Measurements from ENCODE around the gene CD52. TPM values are rescaled to one million over a fixed set of nuclear protein-coding genes. Genes with fewer than 3 reads are reported as not detected.
"Not testable (repeated sequence)": the region's sequence is repeated elsewhere in the genome, so short reads cannot be mapped to it uniquely, and the experiment has no call there.

Gene CD52
- polyA plus RNA-seq, 4 donors: 2.7 to 6.6 (median 5.2) TPM

- no peak for DNase-seq (ENCODE audit: low read depth in 4 of 4, low spot score in 3 of 4)
These were observed 20.5 kb upstream of the CD52 start for GRCh38 chr1:26297057-26297790.

GRCh38 chr1:26297791-26298124 is 20.0 kb upstream of the CD52 start:
- DNase-seq (ENCODE audit: low read depth in 4 of 4, low spot score in 3 of 4): no peak

- DNase-seq (ENCODE audit: low read depth in 4 of 4, low spot score in 3 of 4): no peak
These were observed 17.0 kb upstream of the CD52 start for GRCh38 chr1:26300578-26301275.

DNA sequence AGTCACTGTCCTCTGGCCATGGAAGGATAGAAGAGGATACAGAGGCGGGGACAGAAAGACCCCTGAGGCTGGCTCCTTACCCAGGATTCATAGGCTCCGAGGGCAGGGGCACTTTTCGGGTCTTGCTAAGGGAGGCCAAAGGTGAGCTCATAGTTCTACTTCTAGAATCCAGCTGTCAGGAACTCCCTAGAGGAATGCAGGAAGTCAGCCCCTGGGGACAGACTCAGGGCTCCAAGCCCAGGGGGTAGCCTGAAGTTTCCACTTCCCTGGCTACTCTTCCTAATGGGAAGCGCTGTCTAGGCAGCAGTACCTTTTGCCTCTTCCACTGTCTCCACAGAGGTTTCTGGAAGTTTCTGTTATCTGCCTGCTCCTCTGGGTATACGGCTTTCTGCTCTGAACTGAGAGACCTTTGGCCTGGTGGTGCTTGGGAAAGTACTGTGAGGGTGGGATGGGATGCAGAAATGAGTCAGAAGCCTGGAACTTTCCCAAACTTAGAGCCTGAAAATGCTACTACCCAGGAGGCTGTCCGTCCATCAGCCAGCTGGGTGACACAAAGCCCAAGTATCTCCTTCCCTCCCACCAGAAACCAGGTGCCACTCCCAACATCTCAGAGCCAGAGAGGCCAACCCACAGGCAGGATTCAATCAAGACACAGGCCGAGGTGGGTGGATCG is 14.9 kb upstream of the CD52 start:
- DNase-seq (ENCODE audit: low read depth in 4 of 4, low spot score in 3 of 4): no peak

GRCh38 chr1:26305667-26306289 is 12.0 kb upstream of the CD52 start:
- no peak for DNase-seq (ENCODE audit: low read depth in 4 of 4, low spot score in 3 of 4)

DNA sequence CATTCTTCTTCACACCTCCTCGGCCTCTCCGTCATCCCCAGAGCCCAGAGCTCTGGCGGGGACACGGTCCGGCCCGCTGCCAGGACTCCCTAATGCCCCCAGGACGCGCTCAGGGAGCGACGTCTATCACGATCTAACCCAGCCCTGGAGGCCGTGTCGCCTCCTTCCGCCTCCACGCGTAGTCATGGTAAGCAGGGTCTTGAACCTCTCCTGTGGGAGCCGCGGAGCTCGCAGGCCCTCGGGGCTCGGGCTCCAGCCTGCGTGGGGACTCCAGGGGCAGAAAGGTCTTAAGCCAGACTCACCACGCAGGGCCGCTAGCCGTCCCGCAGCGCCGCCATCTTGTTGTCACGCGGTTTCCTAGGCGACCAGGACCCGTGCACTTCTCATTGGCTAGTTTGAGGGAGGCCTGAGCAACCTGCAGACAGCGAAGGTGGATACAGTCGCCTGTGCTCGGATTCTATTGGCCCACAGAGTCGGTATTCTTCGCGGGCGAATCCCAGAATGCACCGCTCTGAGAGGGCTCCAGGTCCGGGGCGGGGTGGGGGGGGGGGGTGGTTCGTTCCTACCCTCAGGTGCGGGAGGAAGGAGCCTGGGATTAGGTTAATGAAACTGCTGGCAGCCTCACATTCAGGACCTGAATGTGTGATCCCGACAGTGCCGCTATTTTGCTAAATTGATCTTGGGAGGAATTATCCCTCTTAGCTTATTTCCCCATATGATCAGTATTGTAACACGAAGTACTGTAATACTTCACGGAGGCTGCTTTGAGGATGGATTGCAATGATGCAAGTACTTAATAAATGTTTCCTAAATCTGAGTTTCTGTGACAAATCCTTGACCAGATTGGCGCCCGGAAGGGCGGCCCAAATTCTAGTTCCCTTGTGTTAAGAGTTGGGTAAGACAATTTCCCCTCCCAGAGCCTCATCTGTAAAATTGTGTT is 11.2 kb upstream of the CD52 start, which contains the start of gene UBXN11:
TSS of gene UBXN11 (minus strand) at position 347 of the 940 bp plus-strand sequence. CDS start 3,753 bp downstream, outside the sequence.
- peak; percentile 73 to 91 (median 82) for DNase-seq (ENCODE audit: low read depth in 4 of 4, low spot score in 3 of 4)

- no peak for DNase-seq (ENCODE audit: low read depth in 4 of 4, low spot score in 3 of 4)
These were observed 10.4 kb upstream of the CD52 start for GRCh38 chr1:26307363-26307781.

DNA sequence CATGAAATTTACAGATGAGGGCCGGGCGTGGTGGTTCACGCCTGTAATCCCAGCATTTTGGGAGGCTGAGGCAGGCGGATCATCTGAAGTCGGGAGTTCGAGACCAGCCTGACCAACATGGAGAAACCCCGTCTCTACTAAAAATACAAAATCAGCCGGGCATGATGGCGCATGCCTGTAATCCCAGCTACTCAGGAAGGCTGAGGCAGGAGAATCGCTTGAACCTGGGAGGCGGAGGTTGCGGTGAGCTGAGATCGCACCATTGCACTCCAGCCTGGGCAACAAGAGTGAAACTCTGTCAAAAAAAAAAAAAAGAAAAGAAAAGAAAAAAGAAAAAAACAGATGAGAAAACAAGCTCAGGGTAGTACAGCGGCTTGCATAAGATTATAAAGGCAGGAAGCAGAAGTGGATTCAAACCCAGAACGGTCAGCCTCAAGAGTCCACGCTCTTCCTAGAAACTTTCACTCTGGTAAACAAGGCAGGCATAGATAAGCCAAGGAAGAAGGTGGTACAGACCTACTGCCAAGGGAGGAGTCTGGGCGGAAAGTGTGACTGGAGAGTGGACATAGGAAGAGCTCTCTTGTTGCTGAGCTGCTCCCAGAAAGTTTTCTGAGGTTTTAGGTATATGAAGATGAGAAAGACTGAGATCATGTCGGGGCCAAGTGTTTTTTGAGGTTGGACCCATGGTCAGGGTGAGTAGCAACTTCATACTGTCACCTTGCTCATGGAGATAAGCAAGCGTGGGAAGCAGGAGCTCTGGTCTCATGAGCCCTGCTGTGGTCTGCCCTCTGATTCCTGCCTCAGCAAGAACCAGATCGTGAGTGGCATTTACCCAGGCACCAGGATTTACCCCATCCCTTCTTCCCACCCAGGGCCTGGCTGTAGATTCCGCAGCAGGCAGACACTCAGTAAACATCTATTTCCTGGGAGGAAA is 9.5 kb upstream of the CD52 start:
- not testable (repeated sequence) for DNase-seq (ENCODE audit: low read depth in 4 of 4, low spot score in 3 of 4)

DNA sequence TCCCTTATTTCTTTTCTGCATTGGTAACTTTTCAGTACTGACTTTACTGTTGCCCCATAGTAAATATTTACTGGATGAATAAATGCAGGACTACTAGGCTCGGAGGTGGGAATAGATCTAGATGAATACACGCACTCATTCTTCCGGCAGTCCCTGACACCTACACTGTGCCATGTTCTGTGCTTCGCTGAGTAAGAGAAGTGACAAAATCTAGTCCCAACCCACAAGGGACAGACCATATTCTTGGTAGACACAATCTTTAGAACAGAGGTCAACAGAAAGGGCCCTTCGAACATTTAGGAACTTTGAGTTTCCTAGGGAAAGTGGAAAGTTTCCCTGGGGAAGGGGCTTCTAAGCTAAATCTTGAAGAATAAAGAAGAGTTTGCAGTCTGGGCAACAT is 3.3 kb upstream of the CD52 start:
- DNase-seq (ENCODE audit: low read depth in 4 of 4, low spot score in 3 of 4): no peak

- DNase-seq (ENCODE audit: low read depth in 4 of 4, low spot score in 3 of 4): no peak
These were observed 1.6 kb upstream of the CD52 start for GRCh38 chr1:26315874-26316850.

GRCh38 chr1:26317146-26317545 is 612 bp upstream of the CD52 start:
- DNase-seq (ENCODE audit: low read depth in 4 of 4, low spot score in 3 of 4): no peak

DNA sequence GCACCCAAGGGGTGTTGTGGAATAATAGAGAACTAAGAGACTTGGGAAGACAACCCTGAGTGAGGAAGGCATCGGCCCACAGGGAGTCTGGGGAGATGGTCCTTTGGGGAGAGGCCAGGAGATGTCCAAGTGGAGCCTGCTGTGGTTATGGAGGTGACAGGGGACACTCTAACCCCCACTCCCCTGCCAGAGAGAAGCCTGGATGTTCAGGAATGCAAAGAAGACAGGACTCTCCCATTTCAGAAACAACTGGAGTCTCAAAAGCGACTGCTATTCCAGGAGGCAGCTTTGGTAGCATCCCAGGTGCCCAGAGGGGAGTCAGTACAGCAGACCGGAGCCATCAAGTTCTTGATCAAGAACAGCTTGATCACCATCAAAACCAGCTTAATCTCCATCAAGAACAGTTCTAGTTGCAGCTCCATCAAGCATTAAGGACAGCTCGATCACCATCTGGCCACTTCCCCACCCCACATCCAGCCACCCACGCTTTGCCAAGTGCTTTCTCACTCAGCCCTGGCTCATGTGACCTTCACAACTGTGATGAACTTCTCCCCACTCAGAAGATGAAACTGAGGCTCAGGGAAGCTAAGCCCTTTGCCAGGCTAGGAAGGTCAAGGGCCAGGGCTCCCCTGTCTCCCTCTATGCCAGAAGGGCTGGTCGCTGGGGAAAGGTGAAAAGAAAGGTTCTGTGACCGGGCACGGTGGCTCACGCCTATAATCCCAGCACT is 743 bp downstream of the CD52 start:
- DNase-seq (ENCODE audit: low read depth in 4 of 4, low spot score in 3 of 4): no peak

GRCh38 chr1:26320896-26321295 is 3.1 kb downstream of the CD52 start:
- no peak for DNase-seq (ENCODE audit: low read depth in 4 of 4, low spot score in 3 of 4)

DNA sequence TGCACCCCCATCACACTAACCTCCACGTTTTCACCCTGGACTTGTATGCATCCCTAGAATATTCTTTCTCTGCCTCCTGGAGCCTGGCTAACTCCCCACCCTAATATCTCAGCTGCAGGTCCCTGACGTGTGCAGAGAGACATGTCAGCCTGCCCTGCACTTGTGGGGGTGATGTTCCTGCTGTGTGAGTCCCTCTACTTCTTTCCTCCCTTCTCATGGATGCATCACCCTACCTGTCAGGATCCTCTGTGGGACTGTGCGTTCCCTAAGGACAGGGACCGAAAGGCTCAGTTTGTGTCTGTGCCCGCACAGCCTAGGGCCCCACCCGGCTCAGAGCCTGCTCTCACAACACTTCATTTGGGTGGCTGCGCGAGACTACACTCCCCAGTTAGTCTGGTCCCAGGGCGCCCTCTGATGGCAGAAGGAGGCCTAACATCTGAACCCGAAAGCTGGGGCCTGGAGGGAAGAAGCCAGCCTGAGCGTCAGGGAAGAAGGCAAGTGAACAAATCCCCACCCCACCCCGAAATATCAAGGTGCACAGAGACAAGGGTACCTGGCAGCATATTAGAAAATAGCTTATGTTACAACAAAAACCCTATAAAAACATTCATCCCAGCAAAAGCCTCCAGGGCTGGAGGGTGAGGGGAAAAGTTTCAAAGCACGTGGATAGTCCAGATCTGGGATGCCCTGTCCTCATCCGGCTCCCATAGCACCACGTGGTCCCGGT is 3.7 kb downstream of the CD52 start:
- peak; percentile 35 to 67 (median 64) for DNase-seq (ENCODE audit: low read depth in 4 of 4, low spot score in 3 of 4)

DNA sequence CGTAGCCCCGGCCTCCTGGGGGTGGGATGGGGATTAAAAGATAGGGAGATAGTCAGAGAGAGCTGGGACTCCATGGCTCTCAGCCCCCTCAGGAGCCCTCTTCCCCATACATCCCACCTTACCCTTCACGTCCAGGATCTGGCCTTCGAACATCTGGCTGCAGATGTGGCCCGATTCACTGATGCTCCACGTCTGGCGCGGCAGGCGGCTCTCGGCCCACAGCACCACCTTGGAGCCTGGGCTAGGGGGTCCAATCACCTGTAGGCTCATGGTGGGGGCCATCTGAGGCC is 4.2 kb downstream of the CD52 start:
- DNase-seq (ENCODE audit: low read depth in 4 of 4, low spot score in 3 of 4): no peak

- DNase-seq (ENCODE audit: low read depth in 4 of 4, low spot score in 3 of 4): no peak
These were observed 5.6 kb downstream of the CD52 start for GRCh38 chr1:26323382-26323781.

GRCh38 chr1:26324550-26324949 is 6.8 kb downstream of the CD52 start:
- no peak for DNase-seq (ENCODE audit: low read depth in 4 of 4, low spot score in 3 of 4)

All from left renal pelvis (tissue), 4 donors.